ENCODE measurements around the gene MYO1A. TPM values are rescaled to one million over a fixed set of nuclear protein-coding genes. Genes with fewer than 3 reads are reported as not detected.

Gene MYO1A
- total RNA-seq, 4 donors from 2014 or later: 0.22 to 0.54 (median 0.29) TPM

DNA sequence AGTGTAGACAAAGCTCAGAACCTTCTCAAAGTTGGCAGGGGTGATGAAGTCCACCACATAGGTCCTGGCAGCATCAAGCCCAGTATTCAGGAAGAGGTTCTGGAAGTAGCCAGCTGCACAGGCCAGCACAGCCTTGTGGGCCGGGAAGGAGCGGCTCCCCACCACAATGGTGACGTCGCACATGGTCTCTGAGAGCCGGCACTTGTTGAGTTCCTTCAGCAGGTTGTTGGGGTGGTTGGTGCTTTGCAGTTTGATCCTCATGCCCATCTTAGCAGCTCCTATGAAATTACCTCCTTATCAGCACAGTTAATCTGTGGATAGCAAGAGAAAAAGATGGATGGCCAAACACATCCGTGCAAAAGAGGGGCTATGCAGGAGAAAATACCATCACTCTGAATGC lies 45.3 kb downstream of the MYO1A start:
- ATAC-seq: no peak
- peaks cover 0 to 51% of the 10 kb centered on the region in 2 donors for H3K36me3 ChIP-seq

DNA sequence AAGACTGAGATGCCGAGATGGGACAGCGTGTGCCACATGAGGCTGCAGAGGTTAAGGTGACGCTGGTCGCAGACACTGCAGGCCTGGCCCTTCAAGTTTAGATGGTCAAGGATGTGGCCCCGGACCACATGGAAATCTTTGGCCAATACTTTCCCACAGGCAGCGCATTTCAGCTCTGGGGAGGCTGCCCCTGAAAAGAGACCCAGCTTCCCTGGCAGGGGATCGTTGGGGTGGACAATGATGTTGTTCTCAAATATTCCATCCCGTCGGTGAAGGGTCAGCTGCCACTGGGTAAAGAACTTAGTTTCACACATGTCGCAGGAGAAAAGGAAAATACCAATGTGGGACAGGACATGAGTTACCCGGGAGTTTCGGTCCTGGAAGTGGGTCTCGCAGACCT lies 46.5 kb downstream of the MYO1A start:
- ATAC-seq: no peak
- Histone ChIP-seq H3K27me3 (no peaks in the 10 kb centered on the region), H3K9me3 (no peaks in the 10 kb centered on the region), H3K36me3 (peaks cover 0 to 60% of the 10 kb centered on the region in 2 donors), H3K4me1 (peaks cover 0 to 49% (median 13%) of the 10 kb centered on the region in 3 donors), H3K27ac (no peak overlapping the region), H3K4me3 (no peak overlapping the region)
- 93 to 98% methylated on average over 8 to 10 of the region's 13 CpGs for whole genome bisulfite sequencing, 2 donors (ENCODE audit: low coverage in 1 of 2)
- TF ChIP-seq, protein P1, sequence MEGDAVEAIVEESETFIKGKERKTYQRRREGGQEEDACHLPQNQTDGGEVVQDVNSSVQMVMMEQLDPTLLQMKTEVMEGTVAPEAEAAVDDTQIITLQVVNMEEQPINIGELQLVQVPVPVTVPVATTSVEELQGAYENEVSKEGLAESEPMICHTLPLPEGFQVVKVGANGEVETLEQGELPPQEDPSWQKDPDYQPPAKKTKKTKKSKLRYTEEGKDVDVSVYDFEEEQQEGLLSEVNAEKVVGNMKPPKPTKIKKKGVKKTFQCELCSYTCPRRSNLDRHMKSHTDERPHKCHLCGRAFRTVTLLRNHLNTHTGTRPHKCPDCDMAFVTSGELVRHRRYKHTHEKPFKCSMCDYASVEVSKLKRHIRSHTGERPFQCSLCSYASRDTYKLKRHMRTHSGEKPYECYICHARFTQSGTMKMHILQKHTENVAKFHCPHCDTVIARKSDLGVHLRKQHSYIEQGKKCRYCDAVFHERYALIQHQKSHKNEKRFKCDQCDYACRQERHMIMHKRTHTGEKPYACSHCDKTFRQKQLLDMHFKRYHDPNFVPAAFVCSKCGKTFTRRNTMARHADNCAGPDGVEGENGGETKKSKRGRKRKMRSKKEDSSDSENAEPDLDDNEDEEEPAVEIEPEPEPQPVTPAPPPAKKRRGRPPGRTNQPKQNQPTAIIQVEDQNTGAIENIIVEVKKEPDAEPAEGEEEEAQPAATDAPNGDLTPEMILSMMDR (IDR thresholded peaks at IDR 0.05): no peak
- TF ChIP-seq POLR2AphosphoS5 (IDR thresholded peaks at IDR 0.05) (no peak), EP300 (IDR thresholded peaks at IDR 0.05) (no peak), POLR2A (IDR thresholded peaks at IDR 0.05) (no peak)

More for the DNA sequence above, 45.3 kb downstream of the MYO1A start:
- Histone ChIP-seq H3K4me3 (peak overlapping the region in 1 of 2 donors; percentile 95), H3K9me3 (no peaks in the 10 kb centered on the region), H3K4me1 (peaks cover 0 to 49% (median 13%) of the 10 kb centered on the region in 3 donors), H3K27ac (no peak overlapping the region), H3K27me3 (no peaks in the 10 kb centered on the region)
- WGBS, 2 donors (ENCODE audit: low coverage in 1 of 2): 40 to 100% methylated on average over 1 to 3 of the region's 6 CpGs
- TF ChIP-seq, protein P1 (IDR thresholded peaks at IDR 0.05): no peak
- TF ChIP-seq POLR2AphosphoS5 (IDR thresholded peaks at IDR 0.05): no peak
- TF ChIP-seq POLR2A (IDR thresholded peaks at IDR 0.05): no peak
- no peak for TF ChIP-seq EP300 (IDR thresholded peaks at IDR 0.05)

DNA sequence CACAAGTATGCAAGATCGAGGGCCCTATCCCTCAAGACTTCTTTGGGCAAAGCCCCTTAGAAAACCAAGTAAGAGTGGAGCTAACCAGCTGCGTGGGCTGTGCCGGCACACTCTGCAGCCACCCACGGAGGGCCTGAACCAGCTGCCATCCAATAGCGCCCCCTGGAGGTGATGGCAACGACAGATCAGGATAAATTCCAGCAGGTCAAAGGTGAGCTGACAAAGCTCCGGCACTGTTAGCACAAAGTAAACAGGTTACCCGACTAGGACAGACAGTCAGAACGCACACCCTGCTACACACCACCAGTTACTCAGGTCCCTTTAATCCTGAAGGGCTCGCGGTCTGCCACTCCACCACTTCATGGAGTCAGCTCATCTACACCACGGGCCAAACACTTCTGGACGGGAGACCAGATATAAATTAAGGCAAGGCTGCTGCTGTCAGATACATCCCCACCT lies 48.5 kb downstream of the MYO1A start:
- 27 to 47% methylated on average over 3 to 11 of the region's 13 CpGs for WGBS, 2 donors (ENCODE audit: low coverage in 1 of 2)
- Histone ChIP-seq H3K4me3 (no peak overlapping the region), H3K36me3 (peaks cover 0 to 79% of the 10 kb centered on the region in 2 donors), H3K9me3 (no peaks in the 10 kb centered on the region), H3K27me3 (no peaks in the 10 kb centered on the region), H3K4me1 (peaks cover 0 to 41% (median 8%) of the 10 kb centered on the region in 3 donors), H3K27ac (no peak overlapping the region)
- TF ChIP-seq POLR2AphosphoS5 (IDR thresholded peaks at IDR 0.05) (no peak), EP300 (IDR thresholded peaks at IDR 0.05) (no peak), POLR2A (IDR thresholded peaks at IDR 0.05) (no peak)
- TF ChIP-seq, protein P1 (IDR thresholded peaks at IDR 0.05): peak in 3 of 4 experiments; percentile 34 to 69 (median 57)
- peak; percentile 25 for ATAC-seq

DNA sequence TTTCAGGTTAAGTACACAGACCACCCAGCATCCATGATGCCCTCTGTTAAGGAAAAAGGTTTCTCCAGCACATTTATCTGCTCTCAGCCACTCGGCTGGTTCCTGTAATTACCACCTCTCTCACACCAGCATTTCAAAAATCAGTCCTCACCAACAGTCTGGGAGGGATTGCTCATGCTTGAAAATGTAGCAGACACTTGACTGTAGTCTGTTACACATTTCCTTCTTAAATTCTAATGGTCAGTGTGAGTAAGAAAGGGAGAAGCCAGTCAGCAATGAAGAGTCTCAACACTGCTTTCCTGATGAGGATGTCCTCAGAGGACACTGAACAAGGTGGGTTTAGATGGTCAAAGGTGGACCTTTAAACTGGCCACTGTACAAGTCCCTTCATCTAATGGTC lies 49.5 kb downstream of the MYO1A start:
- no peaks in the 10 kb centered on the region for H3K27me3 ChIP-seq
- no CpG with 5 or more reads among the region's 1 CpG for WGBS, 2 donors (ENCODE audit: low coverage in 1 of 2)
- H3K27ac ChIP-seq: no peak overlapping the region
- peaks cover 0 to 89% of the 10 kb centered on the region in 2 donors for H3K36me3 ChIP-seq
- H3K4me1 ChIP-seq: peaks cover 0 to 34% (median 8%) of the 10 kb centered on the region in 3 donors
- H3K4me3 ChIP-seq: no peak overlapping the region
- H3K9me3 ChIP-seq: no peaks in the 10 kb centered on the region
- TF ChIP-seq EP300 (IDR thresholded peaks at IDR 0.05) (no peak), POLR2AphosphoS5 (IDR thresholded peaks at IDR 0.05) (no peak), POLR2A (IDR thresholded peaks at IDR 0.05) (no peak)
- TF ChIP-seq, protein P1 (IDR thresholded peaks at IDR 0.05): no peak
- no peak for ATAC-seq

DNA sequence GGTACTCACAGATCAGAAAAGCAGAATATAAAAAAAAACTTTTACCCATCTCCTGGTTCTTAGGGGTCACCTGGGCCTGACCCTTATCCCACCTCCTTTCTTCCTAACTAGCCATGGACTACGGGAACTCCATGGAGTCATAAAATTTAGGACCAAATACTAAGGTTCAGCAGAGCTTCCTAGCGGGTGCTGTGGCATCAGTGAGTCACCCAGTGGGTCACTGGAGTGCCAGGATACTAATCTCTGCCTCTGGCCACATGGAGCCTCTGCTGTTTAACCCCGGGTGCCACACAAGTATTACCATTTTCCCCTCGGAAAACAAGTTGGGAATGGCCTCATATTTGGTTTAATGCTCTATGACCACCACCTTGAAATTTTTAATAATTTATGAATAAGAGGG lies 50.5 kb downstream of the MYO1A start:
- 62 to 93% methylated on average over 2 to 4 of the region's 4 CpGs for WGBS, 2 donors (ENCODE audit: low coverage in 1 of 2)

More for the DNA sequence above, 50.5 kb downstream of the MYO1A start:
- ATAC-seq: no peak
- Histone ChIP-seq H3K4me3 (no peak overlapping the region), H3K9me3 (no peaks in the 10 kb centered on the region), H3K27me3 (no peaks in the 10 kb centered on the region), H3K27ac (no peak overlapping the region), H3K36me3 (peaks cover 0 to 89% of the 10 kb centered on the region in 2 donors), H3K4me1 (peaks cover 0 to 25% (median 0%) of the 10 kb centered on the region in 3 donors)
- TF ChIP-seq POLR2AphosphoS5 (IDR thresholded peaks at IDR 0.05) (no peak), EP300 (IDR thresholded peaks at IDR 0.05) (no peak), POLR2A (IDR thresholded peaks at IDR 0.05) (no peak)
- TF ChIP-seq, protein P1 (IDR thresholded peaks at IDR 0.05): no peak
